HFF-Myc (cell line): ENCODE results near the gene SLC17A4.

Experiments used
- DNase-seq: peaks from one replicate; pipeline ENCODE4 v3.0.0-alpha.2; 2011; ENCODE audit warnings: low read depth; ENCODE audit errors: extremely low read depth
- H3K4me3 ChIP-seq: replicated peaks from 2 replicates; pipeline ENCODE4 v1.5.1; 2011; ENCODE audit warnings: low read depth, mild to moderate bottlenecking, control low read depth, low read length
- CTCF ChIP-seq: IDR thresholded peaks from 2 replicates; pipeline ENCODE4 v1.5.1; 2012; ENCODE audit warnings: mild to moderate bottlenecking, low read depth, low read length, control low read depth; ENCODE audit errors: missing control alignments

SLC17A4 gene

GRCh38 chr6:25764611-25765010 is 10.1 kb downstream of the SLC17A4 start:
- no peak for TF ChIP-seq CTCF
- H3K4me3 ChIP-seq, result no peak overlapping the region
- no peak for DNase-seq

GRCh38 chr6:25768566-25768965 is 14.0 kb downstream of the SLC17A4 start:
- DNase-seq, result no peak
- no peak for TF ChIP-seq CTCF
- H3K4me3 ChIP-seq, result no peak overlapping the region

DNA sequence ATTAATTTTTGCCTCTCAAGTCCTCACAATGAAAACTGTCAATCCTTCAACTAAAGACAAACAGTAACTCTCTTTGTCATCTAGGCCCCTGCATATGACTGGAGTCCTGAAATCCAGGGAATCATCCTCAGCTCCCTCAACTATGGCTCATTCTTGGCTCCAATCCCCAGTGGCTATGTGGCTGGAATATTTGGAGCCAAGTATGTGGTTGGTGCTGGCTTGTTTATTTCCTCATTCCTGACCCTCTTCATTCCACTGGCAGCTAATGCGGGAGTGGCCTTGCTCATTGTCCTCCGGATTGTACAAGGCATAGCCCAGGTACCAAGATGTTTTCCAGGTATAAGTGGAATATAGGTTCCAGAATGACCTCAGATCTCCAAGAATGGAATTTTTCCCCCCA is 15.4 kb downstream of the SLC17A4 start:
- TF ChIP-seq CTCF, result no peak
- DNase-seq, result no peak
- no peak overlapping the region for H3K4me3 ChIP-seq

- TF ChIP-seq CTCF, result no peak
- no peak overlapping the region for H3K4me3 ChIP-seq
- DNase-seq, result no peak
These were observed 19.7 kb downstream of the SLC17A4 start for GRCh38 chr6:25774120-25774715.

DNA sequence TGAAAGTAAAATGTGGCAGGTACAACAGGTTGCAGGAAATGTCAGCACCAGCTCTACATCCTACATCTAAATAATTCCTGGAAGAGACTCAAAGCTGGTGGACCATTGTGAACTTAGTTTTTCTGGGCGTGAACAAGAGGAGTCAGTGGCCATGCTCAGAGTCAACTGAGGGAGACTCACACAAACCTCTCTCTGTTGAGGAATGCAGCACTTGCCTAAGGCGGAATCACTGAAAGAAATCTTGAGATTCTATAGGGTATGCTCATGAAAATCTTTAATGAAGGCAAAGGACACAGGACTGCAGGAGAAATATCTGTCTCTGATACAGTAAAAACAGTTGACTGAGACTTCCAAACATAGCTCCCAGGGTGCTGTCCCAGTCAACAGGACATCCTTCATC is 22.5 kb downstream of the SLC17A4 start:
- no peak overlapping the region for H3K4me3 ChIP-seq
- TF ChIP-seq CTCF, result no peak
- no peak for DNase-seq

- H3K4me3 ChIP-seq, result no peak overlapping the region
- TF ChIP-seq CTCF, result no peak
- no peak for DNase-seq
These were observed 23.5 kb downstream of the SLC17A4 start for GRCh38 chr6:25777856-25778649.

- no peak for TF ChIP-seq CTCF
- H3K4me3 ChIP-seq, result no peak overlapping the region
- DNase-seq, result no peak
These were observed 26.6 kb downstream of the SLC17A4 start for GRCh38 chr6:25781134-25781533.
